Fibroblast of pulmonary artery (primary cell): ENCODE data around the gene KAT6B.

Experiments used
- DNase-seq: peaks from one replicate; pipeline ENCODE4 v3.0.0-alpha.2; 2010; ENCODE audit warnings: low read depth
- H3K4me3 ChIP-seq: replicated peaks from 2 replicates; pipeline ENCODE4 v1.5.1; 2011; ENCODE audit warnings: low read depth, mild to moderate bottlenecking, control low read depth, low read length, moderate library complexity
- CTCF ChIP-seq: IDR thresholded peaks from 2 replicates; pipeline ENCODE4 v1.5.1; 2011; ENCODE audit warnings: mild to moderate bottlenecking, control low read depth, low read length, inconsistent platforms; ENCODE audit errors: missing control alignments

Gene KAT6B

GRCh38 chr10:75020168-75020567, 193.8 kb downstream of the KAT6B start:
- DNase-seq: no peak
- H3K4me3 ChIP-seq: no peak overlapping the region
- TF ChIP-seq CTCF: no peak

- no peak overlapping the region for H3K4me3 ChIP-seq
These were observed 195.2 kb downstream of the KAT6B start for GRCh38 chr10:75021379-75022249.

GRCh38 chr10:75023074-75023473, 196.7 kb downstream of the KAT6B start:
- DNase-seq: no peak
- no peak overlapping the region for H3K4me3 ChIP-seq
- TF ChIP-seq CTCF: no peak

More at GRCh38 chr10:75021379-75022249, 195.2 kb downstream of the KAT6B start:
- DNase-seq: no peak
- no peak for TF ChIP-seq CTCF

GRCh38 chr10:75024971-75025523, 198.6 kb downstream of the KAT6B start:
- TF ChIP-seq CTCF: no peak
- DNase-seq: no peak
- H3K4me3 ChIP-seq: no peak overlapping the region

GRCh38 chr10:75028049-75028448, 201.6 kb downstream of the KAT6B start:
- TF ChIP-seq CTCF: no peak
- no peak for DNase-seq
- H3K4me3 ChIP-seq: no peak overlapping the region

- no peak overlapping the region for H3K4me3 ChIP-seq
- TF ChIP-seq CTCF: no peak
- DNase-seq: no peak
These were observed 202.3 kb downstream of the KAT6B start for GRCh38 chr10:75028748-75029147.
